GM18868 (cell line): ENCODE measurements around the gene HLA-C.
"Not testable (repeated sequence)": the region's sequence is repeated elsewhere in the genome, so short reads cannot be mapped to it uniquely, and the experiment has no call there.

Experiments used
- ATAC-seq: cut with Tn5 transposase; IDR thresholded peaks from one replicate; pipeline ENCODE4 v1.9.1; 2021; ENCODE audit warnings: mild to moderate bottlenecking, moderate library complexity; ENCODE audit not compliant: unreplicated experiment

HLA-C gene

DNA sequence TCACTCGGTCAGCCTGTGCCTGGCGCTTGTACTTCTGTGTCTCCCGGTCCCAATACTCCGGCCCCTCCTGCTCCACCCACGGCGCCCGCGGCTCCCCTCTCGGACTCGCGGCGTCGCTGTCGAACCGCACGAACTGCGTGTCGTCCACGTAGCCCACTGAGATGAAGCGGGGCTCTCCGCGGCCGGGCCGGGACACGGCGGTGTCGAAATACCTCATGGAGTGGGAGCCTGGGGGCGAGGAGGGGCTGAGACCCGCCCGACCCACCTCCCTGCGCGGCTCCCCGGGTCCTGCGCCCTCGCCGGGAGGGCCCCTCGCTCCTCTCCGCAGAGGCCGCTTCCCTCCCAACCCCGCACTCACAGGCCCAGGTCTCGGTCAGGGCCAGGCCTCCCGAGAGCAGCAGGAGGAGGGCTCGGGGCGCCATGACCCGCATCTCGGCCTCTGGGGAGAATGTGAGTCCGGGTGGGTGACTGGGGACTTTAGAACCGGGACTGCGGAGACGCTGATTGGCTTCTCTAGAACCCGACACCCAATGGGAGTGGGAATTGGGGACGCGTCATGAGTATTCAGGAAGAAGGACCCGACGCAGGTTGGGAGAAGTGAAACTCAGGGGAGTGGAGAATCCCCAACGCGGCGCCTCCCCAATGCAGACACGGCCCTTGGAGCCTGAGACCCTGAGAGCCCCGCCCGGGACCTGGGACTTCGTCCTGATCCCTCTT, at the start of gene HLA-C:
TSS of gene HLA-C (minus strand) at position 452 of the 717 bp plus-strand sequence. CDS start at position 431, 21 bp downstream.
- ATAC-seq, result peak; percentile 84

DNA sequence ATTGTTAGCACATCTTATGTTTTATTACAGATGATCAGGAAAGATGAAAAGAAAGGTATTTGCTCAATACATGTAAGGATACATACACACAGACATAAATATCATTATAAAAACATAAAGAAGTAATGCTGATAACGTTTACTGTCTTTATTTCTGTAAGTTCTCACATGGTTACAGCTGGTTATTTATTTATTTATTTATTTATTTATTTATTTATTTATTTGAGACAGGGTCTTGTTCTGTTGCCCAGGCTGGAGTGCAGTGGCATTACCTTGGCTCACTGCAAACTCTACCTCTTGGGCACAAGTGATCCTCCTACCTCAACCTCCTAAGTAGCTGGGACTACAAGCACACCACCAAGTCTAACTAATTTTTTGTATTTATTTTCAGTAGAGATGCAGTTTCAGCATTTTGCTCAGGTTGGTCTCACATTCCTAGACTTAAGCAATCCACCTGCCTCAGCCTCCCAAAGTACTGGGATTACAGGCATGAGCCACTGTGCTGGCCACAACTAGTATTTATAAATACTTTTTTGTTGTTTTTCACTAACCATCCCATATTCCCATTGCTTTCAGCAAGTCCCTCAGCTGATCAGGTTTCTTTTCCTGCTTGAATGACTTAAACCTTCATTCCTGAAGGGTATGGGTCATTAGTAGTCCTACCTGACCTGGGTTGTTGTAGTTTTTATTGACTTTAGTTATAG, 49.3 kb upstream of the HLA-C start:
- no peak for ATAC-seq

DNA sequence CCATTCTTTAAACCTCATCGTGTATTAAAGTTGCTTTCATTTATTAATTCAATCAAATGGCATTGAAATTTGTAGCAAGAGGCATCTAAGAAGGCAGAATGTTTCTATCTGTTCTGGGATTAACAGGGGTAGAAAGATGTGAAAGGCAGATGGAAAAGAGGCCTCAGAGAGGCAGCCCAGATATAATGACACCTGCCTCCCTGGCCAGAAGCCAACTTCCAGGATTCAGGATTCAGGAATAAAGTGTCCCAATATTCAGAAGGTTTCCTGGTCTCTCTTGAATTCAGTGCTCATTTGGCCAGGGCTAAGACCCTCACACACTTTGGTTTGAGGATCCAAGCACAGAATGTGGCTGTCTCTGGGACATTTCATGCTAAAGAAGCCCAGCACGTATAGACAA, 45.1 kb upstream of the HLA-C start:
- no peak for ATAC-seq

DNA sequence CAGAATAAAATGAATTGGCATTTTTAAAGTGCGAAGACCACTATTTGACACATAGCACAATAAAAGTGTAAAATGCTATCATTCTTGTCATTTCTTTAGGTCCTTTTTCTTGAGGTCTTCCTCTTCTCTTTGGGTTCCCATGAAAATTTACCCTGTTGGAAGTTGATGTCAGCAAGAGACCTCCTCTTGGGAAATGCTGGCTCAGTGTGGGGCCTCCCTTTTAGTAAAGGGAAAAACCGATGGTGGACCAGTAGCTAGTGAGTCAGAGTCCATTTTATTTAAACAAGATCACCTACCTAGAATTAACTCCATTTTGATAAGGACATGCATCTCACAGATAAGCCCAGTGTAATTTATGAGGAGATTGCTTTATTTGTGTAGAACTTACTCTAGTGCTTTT, 37.7 kb upstream of the HLA-C start:
- no peak for ATAC-seq

DNA sequence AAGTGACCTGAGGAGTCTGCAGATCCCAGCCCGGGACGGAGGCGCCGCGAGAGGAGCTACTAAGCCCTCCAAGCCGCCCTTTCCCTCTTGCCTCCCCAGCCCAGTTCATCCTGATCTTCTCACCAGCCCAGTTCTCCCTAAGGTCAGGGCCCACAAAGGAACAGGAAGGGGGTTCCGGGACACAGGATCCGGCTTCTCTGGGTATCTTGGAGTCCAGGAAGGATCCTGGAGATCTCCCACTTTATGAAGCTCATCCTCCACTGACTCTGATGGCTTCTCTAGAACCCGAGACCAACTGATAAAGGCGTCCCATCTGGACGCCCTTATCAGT, 36.9 kb upstream of the HLA-C start:
- ATAC-seq, result no peak

DNA sequence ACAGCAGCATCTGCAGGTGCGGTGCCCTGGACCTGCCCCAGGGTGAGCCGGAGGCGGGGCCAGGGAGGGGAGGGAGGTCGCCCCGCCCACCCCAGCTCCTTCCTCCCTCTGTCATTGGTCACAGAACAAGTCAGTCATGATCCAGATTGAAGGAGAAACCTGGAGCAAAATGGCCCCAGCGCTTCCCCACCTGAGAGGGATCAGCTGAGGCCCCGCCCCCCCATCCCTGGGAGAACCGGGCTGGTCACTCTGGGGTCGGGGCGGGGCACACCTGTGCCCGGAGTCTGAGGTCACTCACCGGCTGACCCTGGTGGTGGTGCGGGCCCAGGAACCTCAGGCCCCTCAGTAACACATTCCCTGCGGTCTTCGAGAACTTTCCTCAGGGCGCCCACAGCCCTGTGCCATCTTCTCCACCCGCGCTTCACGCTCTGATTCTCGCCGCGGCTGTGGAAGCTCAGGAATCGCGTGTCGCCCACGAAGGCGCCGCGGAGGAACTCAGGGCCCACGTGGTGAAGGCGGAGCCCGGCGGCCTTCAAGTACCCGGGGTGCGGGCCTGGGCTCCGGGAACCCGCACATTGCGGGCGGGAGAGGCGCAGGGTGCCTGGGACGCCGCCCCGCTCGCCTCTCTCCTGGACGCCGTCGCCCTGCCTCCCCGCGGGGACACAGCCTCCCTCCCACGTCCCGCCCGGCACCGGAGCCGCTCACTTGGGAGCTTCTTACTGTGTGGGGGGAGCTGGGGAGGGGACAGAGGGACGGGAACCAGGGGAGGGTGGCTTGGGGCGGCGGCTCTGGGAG, 36.4 kb upstream of the HLA-C start:
- no peak for ATAC-seq

DNA sequence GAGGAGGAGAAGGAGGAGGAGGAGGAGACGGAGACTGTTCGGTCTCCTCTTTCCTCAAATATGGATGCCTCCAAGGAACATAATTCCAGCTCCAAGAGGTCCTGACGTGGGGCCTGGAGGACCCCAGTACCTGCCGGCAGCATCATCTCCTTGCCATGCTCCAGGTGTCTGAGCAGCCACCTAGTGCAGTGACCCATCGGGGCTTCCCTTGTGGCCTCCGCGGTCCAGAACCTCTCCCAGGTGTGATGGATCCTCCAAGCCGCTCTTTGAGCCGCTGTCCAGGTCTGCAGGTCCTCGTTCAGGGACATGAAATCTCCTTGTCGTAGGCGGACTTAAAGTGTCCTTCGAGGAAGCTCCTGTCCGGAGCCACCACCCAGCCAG, 35.8 kb upstream of the HLA-C start:
- no peak for ATAC-seq

DNA sequence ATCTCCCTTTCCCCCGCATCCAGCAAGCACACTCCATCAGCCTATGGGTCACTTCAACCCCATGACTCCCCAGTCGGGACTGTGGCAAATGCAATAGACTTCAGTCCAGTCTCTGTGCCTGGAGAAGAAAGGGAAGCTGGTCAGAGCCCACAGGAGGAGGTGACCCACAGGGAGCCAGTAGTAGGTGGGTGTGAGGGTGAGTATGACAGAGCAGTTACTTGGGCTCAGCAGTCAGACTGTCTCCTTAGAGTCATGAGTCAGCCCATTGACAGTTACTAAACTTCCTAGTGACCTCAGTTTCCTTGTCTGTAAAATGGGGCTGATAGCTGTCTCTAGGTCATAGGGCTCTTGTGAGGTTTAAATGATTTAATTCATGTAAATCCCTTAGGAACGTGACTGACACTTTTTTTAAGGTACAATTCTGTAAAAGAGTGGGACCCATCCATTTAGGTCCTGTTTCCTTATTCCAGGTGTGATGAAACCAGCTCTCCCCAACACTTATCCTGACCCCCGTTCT, 33.9 kb upstream of the HLA-C start:
- no peak for ATAC-seq

DNA sequence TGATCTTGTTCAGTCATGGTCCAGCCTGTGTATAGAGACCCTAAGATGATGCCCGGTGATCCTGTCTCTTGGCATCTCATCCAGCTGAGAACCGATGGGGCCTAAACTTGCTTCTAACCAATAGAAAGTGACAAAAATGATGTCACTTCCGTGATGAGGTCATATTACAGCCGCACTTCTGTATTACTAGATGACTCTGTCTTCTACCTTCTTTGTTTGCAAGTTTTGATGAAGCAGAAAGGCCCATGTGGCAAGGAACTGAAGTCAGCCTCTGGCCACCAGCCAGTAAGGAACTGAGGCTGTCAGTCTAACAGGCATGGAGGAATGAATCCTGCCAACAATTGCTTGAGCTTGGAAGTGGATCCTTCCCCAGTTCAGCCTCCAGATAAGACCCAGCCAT, 32.8 kb upstream of the HLA-C start:
- no peak for ATAC-seq

DNA sequence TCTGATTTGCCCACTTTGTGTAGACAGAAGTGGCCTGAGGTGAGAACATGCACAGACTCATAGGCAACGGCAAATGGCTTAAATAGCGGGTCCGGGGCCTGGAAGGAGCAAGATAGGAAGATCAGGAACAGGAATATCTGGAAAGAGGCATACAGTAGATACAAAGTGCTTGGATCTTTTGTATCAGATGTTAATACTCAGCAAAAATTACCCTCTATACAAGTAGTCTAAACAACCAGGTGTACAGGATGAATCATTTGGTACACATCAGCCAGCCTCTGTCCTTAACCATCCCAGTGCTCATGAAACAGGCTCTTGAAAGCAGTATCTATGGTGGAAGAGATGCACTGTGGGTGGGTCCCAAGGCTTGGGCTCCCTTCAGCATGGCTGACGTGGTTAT, 28.9 kb upstream of the HLA-C start:
- ATAC-seq, result no peak

DNA sequence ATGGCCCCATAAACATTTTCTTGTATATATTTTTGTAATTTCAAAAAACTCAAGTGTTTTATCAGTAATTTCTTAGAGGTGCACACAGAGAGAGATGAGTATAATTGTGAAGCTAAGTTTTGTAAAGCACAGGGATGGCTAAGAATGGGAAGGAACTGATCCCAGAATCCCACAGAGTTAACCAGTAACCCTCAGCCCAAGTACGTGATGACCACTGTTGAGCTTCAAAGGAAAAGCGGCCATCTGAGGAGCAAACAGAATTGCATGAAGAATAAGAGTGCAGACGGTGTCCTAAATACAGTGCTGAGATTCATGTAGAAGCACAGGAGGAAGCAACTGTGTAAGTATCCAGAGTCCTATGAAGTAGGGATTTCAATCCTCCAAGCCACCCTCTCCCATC, 28.1 kb upstream of the HLA-C start:
- no peak for ATAC-seq

DNA sequence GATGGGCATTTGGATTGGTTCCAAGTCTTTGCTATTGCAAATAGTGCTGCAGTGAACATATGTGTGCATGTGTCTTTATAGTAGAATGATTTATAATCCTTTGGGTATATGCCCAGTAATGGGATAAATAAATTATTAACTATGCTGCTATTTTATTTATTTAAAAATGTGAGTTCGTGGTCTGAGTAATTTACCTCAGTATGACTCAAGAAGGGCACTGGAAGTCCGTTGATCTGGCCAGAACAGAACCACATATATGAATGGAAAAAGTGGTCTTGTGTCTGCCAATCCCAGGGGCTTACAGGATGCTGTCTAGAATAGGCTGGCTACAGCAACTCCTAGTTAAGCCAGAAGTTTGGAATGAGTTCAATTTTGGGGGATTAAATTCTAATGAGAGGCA, 27.6 kb upstream of the HLA-C start:
- ATAC-seq, result no peak

DNA sequence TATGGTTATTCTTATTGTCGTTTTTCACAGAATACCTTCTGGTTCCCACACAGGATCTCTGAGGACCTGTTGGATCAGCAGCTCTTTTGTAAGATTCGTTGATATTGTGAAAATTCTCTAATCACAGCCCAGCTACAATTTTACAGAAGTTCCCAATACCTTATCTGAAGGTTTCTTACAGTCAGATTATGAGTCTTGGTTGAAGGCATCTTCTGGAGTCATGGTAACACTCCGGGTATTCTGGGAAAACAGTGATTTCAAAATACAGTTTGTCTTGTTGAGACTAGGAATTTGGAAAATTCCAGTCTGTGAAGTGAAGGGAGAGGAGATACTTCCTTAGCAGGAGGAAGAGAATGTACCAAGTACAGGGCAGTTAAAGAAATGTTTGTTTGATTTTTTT, 22.2 kb upstream of the HLA-C start:
- ATAC-seq, result no peak

DNA sequence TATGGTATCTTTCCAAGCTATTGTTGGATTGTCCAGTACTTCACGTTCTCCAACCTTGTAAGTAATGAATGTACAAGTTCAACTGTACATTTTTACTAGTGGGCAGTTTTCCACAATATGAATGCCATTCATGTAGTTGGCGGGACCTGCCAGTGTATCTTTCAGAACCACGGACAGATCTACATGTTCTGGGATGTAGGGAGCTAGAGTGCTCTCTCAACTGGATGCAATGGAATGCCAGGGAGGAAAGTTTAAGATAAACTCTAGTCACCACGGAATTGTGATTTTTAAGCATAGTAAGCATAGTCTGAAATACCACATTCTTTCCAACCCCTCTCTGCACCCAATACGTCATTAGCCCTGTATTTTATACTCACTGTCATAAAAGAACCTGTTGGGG, 21.5 kb upstream of the HLA-C start:
- ATAC-seq, result no peak

DNA sequence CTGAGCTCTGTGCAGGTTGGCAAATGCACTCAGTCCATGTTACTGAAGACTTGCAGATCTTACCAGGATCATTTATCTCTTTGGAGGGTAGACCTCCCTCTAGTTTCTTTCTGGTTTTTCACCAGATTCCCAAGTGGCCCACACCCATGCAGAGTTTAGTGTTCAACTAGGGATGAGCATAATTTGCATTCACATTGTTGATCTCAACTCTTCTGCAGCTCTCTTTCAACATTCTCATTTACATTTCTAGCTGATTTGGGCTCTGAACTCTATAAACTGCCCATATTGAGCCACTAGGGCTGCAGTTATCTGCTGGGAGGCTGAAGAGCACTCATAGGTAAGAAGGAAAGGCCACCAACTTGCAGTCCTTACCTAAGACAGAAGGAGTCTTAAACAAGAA, 17.9 kb upstream of the HLA-C start:
- ATAC-seq, result no peak

DNA sequence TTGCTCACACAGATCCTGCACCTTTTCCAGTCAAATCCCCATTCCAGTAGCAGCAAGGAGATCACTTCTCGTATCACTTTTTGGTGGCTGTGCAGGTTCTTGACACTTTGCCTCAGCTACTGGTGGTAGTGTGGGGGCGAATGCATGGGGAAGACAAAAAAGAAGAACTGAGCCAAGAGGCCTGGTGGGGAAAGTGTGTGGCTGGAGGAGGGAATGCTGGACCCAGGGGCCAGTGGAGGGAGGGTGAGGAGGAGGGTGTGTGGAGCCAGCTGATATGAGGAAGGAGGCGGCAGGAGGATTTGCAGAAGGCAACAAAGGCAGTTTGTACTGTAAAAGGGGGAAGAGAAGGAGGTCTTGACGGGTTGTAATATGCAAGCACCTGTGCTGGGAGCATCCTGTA, 15.7 kb upstream of the HLA-C start:
- ATAC-seq, result no peak

DNA sequence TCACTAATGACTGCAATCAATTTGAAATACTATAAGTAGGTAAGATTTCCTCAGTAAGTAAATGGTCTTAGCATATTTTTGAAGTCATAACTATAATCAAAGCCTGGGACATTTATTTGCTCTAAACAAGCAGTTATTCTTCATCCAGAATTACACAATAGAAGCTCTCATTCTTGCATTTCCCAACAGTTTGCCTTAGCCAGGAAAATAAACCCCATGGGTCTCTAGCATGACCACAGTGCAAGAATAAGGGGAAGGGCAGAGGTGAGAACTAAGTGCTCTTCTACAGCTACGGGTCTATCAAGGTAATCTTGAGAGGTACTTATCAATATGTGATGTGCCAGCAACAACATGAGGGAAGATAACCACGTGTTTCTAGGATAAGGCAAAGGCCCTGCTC, 14.1 kb upstream of the HLA-C start:
- ATAC-seq, result no peak

DNA sequence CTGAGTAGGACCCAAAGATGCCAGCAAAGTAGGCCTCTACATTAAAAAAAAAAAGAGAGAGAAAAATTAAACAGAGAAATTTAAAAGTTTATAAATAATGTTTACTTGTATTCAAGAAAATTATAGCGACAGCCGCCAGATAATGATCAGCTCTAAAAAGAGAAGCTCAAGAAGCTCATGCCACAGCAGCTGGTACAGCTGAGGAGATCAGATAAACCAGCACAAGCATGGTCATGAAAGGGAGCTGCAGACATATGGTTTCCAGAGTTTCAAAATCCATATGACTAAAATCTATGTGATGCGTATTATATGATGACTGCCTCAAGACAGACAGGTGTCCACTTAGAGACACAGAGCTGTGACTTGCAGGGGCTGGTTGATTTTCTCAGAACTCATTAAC, 13.6 kb upstream of the HLA-C start:
- ATAC-seq, result no peak

DNA sequence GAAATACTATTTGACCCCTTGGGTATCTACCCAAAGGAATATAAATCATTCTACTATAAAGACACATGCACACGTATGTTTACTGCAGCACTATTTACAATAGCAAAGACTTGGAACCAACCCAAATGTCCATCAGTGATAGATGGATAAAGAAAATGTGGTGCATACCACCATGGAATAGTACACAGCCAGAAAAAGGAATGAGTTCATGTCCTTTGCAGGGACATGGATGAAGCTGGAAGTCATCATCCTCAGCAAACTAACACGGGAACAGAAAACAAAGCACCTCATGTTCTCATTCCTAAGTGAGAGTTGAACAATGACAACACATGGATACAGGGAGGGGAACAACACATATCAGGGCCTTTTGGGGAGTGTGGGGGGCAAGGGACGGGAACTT, 7.8 kb upstream of the HLA-C start:
- ATAC-seq, result not testable (repeated sequence)

DNA sequence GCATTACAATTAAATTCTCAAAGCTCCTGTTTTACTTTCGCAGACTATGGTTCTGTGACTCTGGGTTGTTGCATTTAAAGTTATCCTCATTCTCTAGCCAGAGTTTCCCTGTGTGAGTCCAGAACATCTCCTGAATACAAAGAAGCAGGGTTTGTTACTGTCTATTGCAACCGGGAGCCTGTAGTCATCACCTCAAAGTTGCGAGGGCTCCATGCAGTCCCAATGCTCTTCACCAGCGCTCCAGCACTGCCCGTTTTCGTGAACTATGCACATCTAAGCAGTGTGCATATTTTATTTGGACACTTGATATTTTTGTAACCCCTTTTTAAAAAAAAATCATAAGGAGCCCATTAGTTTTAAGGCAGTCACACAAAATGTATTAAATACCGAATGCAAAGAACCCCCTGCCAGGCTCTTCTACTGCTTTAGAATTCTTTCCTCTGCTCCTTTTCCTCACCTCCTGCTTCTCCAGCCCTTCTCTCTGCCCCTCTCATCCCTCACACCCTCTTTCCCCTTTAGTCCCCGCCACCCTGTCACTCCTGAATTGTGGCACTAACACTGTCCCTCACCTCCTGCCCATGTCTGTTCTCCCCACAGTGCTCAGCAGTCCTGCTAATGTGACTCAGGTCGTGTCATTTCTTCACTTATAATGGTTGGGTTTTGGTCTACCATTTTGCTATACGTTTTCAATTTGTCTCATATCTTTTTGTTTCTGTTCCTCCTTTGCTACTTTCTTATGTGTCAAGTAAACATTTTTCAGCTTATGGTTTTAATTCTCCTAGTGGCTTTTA, 1.1 kb upstream of the HLA-C start:
- no peak for ATAC-seq

DNA sequence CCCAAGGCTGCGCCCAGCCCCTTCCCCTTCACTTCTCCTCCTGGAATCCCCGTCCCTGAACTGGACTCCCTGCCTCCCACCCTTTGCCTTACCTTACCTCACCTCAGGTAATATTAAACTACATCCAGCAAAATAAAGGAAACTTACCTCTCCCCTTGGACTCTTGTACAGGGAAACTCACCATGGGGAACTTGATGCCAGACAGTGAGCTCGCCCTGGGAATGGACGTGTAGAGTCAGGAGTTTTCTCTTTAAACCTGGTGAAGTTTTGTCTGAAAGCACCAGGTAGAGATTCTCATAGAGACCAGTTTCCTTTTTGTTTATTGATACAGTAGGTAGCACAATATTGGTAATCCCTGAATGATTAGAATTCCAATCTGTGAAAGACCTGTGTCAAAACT, 544 bp upstream of the HLA-C start:
- ATAC-seq, result no peak
